ENCODE data around the gene PHF21A. TPM values are rescaled to one million over a fixed set of nuclear protein-coding genes. Genes with fewer than 3 reads are reported as not detected.
A peak's percentile ranks its signal among the peaks of the same experiment; 100 is the strongest.

Gene PHF21A
- total RNA-seq, 1 donor from 2014 or later: 49.6 TPM

GRCh38 chr11:46134061-46134460, 12.8 kb upstream of the PHF21A start:
- no peaks in the 10 kb centered on the region for H4K20me1 ChIP-seq (ENCODE audit: low read depth)
- H3K4me1 Mint-ChIP-seq: no peaks in the 10 kb centered on the region
- no peak overlapping the region for H3K27ac Mint-ChIP-seq
- no peaks in the 10 kb centered on the region for H3K9me3 Mint-ChIP-seq
- TF ChIP-seq EZH2phosphoT487 (IDR thresholded peaks at IDR 0.05) (no peak), EZH2 (IDR thresholded peaks at IDR 0.05) (no peak), CTCF (IDR thresholded peaks at IDR 0.05) (no peak)
- H3K4me2 ChIP-seq: no peak overlapping the region
- no peak overlapping the region for H3K4me3 ChIP-seq
- H3K4me1 ChIP-seq: no peaks in the 10 kb centered on the region
- H3K27ac ChIP-seq: no peak overlapping the region
- no peaks in the 10 kb centered on the region for H3K27me3 ChIP-seq
- no peaks in the 10 kb centered on the region for H3K36me3 ChIP-seq
- H3K36me3 Mint-ChIP-seq: no peaks in the 10 kb centered on the region
- no peaks in the 10 kb centered on the region for H3K79me2 ChIP-seq (ENCODE audit: low read depth)
- H3K9ac ChIP-seq: no peak overlapping the region
- no peak for DNase-seq (ENCODE audit: low spot score)
- H3K9me3 ChIP-seq (ENCODE audit: low read depth): no peaks in the 10 kb centered on the region
- peak overlapping the region; percentile 14 for H2AFZ ChIP-seq (replicated peaks)
- H3F3A ChIP-seq (ENCODE audit: low read depth): peaks cover 16% of the 10 kb centered on the region
- no peak overlapping the region for H3K4me3 Mint-ChIP-seq
- peaks cover 10% of the 10 kb centered on the region for H3K27me3 Mint-ChIP-seq (ENCODE audit: insufficient read depth, low read depth)

GRCh38 chr11:46133119-46133518, 11.9 kb upstream of the PHF21A start:
- no peak overlapping the region for H3K4me2 ChIP-seq
- no peak overlapping the region for H3K27ac Mint-ChIP-seq
- H3F3A ChIP-seq (ENCODE audit: low read depth): peaks cover 16% of the 10 kb centered on the region
- no peak overlapping the region for H3K27ac ChIP-seq
- H3K79me2 ChIP-seq (ENCODE audit: low read depth): no peaks in the 10 kb centered on the region
- peaks cover 10% of the 10 kb centered on the region for H3K27me3 Mint-ChIP-seq (ENCODE audit: insufficient read depth, low read depth)
- DNase-seq (ENCODE audit: low spot score): no peak
- no peaks in the 10 kb centered on the region for H3K4me1 ChIP-seq
- no peak for TF ChIP-seq EZH2 (IDR thresholded peaks at IDR 0.05)
- no peak for TF ChIP-seq CTCF (IDR thresholded peaks at IDR 0.05)
- no peak for TF ChIP-seq EZH2phosphoT487 (IDR thresholded peaks at IDR 0.05)
- H3K9ac ChIP-seq: no peak overlapping the region
- H3K4me1 Mint-ChIP-seq: no peaks in the 10 kb centered on the region
- H3K36me3 ChIP-seq: no peaks in the 10 kb centered on the region
- no peaks in the 10 kb centered on the region for H3K9me3 Mint-ChIP-seq
- no peaks in the 10 kb centered on the region for H4K20me1 ChIP-seq (ENCODE audit: low read depth)
- H3K9me3 ChIP-seq (ENCODE audit: low read depth): no peaks in the 10 kb centered on the region
- no peaks in the 10 kb centered on the region for H3K27me3 ChIP-seq
- no peak overlapping the region for H2AFZ ChIP-seq (replicated peaks)
- H3K4me3 ChIP-seq: no peak overlapping the region
- H3K4me3 Mint-ChIP-seq: no peak overlapping the region
- no peaks in the 10 kb centered on the region for H3K36me3 Mint-ChIP-seq

GRCh38 chr11:46130286-46130940, 9.2 kb upstream of the PHF21A start:
- Histone ChIP-seq H3F3A (ENCODE audit: low read depth) (peaks cover 19% of the 10 kb centered on the region), H3K27ac (no peak overlapping the region), H3K9me3 (ENCODE audit: low read depth) (no peaks in the 10 kb centered on the region), H4K20me1 (ENCODE audit: low read depth) (no peaks in the 10 kb centered on the region), H3K36me3 (no peaks in the 10 kb centered on the region), H3K4me1 (no peaks in the 10 kb centered on the region), H3K79me2 (ENCODE audit: low read depth) (no peaks in the 10 kb centered on the region), H3K4me3 (no peak overlapping the region), H3K27me3 (no peaks in the 10 kb centered on the region), H2AFZ (replicated peaks) (no peak overlapping the region), H3K9ac (no peak overlapping the region), H3K4me2 (no peak overlapping the region)
- H3K9me3 Mint-ChIP-seq: no peaks in the 10 kb centered on the region
- TF ChIP-seq EZH2phosphoT487 (IDR thresholded peaks at IDR 0.05): no peak
- no peak for TF ChIP-seq CTCF (IDR thresholded peaks at IDR 0.05)
- TF ChIP-seq EZH2 (IDR thresholded peaks at IDR 0.05): no peak
- peaks cover 6% of the 10 kb centered on the region for H3K4me1 Mint-ChIP-seq
- no peak overlapping the region for H3K4me3 Mint-ChIP-seq
- no peaks in the 10 kb centered on the region for H3K36me3 Mint-ChIP-seq
- H3K27me3 Mint-ChIP-seq (ENCODE audit: insufficient read depth, low read depth): peaks cover 9% of the 10 kb centered on the region
- no peak overlapping the region for H3K27ac Mint-ChIP-seq
- no peak for DNase-seq (ENCODE audit: low spot score)

Measured in neural progenitor cell (in vitro differentiated cells).